ENCODE measurements around the gene CRIM1.

DNA sequence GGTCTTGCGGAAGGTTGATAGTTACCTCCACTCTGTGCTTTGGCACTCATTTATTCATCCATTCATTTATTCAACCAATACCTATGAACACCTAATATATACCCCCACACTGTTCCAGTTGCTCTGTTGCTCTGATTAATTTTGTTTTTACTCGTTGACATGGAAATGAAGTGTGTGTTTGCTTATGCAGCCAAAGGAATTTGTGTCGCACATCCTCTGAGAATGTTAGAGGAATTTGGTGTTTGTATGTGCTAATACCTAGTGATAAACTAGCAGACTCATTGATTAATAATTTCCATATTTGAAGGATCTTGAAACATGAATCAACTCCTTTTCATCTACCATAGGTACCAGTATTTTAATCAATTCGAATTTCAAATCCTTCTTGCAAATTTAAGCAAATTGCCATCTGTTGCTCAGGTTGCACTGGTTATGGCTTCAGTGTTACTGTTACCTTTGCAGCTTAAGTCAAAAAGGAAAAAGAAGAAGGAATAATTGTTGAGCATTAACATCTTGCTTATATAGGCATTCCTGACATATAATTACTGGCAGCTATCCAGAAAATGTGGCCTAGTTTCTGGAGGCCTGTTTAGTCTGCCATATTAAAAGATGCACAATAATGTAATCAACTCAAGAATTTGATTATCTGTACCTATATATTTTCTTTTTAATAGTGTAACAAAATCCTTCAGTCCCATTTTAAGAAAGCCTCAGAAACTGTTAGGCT lies 25.7 kb upstream of the CRIM1 start:
- no peak for TF ChIP-seq ZNF274 (IDR thresholded peaks at IDR 0.05; ENCODE audit: low read depth, low read length)
- no peak for TF ChIP-seq YY1 (IDR thresholded peaks at IDR 0.05; ENCODE audit: insufficient read depth, insufficient read length)
- no peak for TF ChIP-seq SUZ12 (IDR thresholded peaks at IDR 0.05; ENCODE audit: extremely low read depth, insufficient read depth, insufficient read length)
